GM21526 (cell line): Measurements from ENCODE around the gene TJP3.

Source experiments
- ATAC-seq: cut with Tn5 transposase; IDR thresholded peaks from one replicate; pipeline ENCODE4 v1.9.1; 2021; ENCODE audit warnings: moderate library complexity; ENCODE audit not compliant: unreplicated experiment, low FRiP score

The TJP3 gene

DNA sequence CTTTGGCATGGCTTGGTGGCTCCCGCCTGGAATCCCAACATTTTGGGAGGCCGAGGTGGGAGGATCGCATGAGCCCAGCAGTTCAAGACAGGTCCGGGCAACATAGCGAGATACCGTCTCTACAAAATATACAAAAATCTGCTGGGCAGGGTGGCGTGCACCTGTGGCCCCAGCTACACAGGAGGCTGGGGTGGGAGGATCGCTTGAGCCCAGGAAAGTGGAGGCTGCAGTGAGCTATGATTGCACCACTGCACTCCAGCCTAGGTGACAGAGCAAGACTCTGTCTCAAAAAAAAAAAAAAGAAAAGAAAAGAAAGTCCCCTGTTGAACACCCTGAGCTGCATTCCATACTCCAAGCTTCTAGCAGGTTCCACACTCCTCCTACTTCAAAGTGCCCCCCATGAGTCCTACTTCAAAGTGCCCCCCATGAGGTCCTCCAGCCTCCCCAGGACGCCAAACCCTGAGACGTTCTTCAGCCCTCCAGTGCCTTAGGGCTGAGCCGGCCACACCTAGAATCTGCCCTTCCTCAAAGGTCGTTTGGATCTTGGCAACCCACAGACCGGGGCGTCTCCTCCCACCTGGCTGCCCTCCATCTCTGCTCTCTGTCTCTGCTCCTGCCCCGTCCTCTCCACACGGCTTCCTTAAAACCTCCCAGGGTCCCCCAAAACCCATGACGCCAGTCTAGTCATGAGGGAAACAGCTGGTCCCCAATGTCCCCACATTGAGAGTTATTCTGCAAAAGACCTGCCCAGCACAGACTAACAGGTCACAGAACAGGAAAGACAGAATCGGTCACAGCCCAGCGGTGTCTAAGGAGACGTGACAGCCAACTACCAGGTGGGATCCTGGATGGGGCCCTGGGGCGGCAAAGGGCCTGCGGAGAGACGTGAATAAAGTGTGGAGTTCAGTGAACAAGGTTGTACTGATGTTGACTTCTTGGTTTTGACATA, 4.8 kb downstream of the TJP3 start:
- no peak for ATAC-seq

DNA sequence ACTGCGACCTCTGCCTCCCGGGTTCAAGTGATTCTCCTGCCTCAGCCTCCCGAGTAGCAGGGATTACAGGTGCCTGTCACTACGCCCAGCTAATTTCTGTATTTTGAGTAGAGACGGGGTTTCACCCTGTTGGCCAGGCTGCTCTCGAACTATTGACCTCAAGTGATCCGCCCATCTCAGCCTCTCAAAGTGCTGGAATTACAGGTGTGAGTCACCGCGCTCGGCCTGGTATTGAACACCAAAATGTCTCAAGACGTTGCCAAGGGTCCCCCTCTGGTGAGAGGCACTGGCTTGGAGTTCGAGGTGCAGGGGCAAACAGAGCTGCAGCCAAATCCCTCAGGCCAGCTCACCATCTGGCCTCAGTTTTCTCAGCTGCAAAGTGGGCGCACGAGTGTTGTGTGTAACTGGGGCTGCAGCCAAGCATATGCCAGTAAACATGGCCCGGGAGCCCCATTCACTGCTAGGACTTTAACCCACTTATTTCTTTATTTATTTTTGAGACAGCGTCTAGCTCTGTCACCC, 8.0 kb downstream of the TJP3 start:
- no peak for ATAC-seq

DNA sequence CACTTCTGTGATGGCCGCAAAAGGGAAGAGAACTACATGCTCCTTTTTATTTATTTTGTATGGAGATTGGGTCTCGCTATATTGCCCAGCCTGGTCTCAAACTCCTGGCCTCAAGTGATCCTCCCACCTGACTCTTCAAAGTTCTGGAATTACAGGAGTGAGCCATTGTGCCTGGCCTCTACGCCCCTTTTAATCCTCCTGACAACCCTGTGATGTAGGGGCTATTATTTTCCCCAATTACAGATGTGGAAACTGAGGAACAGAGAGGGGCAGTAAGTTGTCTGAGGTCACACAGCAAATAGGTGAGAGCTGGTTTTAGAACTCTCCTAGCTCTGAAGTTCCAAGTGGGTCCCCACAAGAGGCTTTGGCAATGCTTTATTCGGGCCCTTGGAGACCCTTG, 11.7 kb downstream of the TJP3 start:
- ATAC-seq, result no peak

DNA sequence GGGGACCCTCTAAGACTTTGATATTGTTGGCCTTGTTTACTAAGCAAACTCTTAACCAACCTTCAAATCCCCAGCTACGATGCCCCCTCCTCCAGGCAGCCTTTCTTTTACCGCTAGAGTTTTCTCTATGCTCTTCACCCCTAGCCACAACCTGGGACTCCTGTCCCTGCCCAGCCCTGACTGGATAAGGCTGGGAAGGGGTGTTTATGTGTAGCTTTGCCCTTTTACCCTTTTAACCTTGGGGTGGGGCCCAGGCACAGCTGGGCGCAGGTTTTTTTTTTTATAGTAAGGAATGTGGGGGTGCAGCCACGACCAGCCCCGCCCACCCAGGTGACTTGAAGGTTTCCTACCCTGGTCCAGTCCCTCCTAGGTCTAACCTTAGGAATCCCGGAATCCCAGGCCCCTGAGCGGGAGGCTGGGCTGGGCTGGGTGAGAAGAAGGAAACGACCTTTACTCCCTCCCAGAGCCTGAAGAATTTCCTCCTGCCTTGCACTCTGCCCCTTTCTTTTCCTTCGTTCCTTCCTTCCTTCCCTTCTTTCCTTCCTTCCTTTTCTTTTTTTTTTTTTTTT, 12.2 kb downstream of the TJP3 start:
- no peak for ATAC-seq

DNA sequence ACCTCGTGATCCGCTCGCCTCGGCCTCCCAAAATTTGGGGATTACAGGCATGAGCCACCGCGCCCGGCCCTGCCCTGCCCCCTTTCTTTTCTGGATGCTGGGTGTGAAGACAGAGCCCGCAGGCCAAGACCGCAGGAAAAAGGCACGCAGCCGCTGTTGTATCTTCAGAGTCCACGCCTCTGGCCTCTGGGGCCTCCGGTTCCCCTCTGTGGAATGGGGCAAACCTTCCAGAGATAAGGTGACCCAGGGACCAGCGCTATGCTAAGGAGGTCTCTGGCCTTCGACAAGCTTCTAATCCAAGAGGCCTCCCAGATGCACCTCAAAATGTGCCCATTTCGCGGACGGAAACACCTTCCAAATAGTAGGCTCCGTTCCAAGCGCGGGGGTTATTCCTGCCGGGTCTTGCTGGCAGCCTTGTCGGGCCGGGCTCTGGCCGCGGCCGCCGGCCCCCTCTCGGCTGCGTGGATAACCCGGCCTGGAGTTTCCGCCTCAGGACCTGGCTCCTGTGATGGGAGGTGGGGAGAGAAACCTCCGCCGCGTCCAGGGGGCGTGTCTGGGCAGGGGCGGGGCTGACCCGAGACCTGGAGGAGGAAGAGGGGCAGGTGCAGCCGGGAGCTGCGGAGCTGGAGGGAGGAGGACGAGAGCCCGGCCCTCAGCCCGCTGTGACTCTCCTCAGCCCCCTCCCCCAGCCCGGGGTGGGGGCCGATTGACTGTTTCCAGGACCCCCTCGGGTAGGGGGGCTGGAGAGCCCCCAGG, 13.1 kb downstream of the TJP3 start:
- no peak for ATAC-seq

DNA sequence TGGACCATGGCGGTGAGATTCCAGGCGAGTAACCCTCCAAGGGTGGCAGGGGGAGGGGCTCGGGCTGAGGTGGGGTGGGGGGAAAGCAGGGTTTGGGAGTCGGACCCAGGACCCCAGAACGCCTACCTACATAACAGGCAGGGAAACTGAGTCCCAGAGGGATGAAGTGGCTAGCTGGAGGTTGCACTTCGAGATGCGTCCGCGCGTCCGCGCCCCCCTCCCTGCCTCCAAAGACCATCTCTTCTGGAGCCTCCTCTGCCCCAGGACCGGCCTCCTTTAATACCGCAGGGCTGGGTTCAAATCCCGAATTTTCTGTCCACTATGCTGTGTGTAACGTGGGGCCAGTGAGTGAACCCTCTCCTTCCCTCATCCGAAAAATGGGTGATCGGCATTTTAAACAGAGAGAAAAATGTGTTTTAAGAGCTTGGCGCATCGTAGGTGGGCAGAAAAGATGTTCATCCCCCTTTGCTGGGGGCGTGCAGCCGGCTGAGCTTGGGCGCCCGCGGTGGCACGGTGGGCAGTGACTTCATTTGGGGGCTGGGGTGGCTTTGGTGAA, 13.8 kb downstream of the TJP3 start:
- no peak for ATAC-seq

DNA sequence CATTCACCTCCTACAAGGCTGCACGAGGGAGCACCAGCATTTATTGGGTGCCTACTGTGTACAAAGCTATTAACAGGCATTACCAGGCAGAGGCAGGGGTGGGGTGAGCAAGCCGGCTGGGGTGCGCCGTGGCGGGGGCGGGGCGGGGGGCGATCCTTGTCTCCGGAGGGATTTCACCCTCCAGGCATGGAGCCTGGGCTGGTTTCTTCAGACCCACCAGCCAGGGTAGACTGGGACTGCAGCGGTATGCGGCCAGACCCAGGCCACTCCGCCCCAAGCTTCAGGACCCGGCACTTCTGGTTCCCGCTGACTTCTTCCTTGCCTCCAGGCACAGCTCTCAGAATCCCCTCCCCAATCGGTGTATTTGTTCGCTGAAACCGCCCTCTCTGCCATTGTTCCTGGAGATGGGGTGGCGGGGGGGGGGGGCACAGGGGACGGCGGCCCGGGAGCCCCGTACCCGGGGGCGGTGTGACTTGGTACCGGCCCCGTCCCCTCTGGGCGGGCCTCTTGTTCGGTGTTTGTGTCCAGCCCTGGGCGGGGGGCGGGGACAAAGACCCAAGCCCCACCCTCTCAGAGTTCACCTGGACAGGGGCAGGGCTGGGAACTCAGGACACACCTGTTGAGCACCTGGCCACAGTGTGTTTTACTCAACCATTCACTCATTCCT, 14.4 kb downstream of the TJP3 start:
- ATAC-seq, result no peak

DNA sequence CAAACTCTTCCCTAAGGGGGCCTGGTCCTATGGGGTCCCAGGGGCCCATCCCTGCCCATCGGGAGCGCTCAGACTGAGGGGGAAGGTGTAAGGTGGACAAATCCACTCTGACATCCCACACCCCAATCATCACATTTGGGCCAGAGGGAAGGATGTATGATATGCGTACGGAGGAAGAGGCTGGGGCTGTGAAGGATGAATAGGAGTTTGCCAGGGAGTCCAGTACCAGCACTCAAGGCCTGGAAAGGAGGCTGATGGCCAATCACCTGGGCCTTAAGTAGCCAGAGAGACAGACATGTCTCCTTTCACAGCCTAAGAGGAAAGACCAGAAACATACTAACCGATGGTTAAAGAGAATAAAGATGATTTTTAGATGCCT, 14.9 kb downstream of the TJP3 start:
- no peak for ATAC-seq

DNA sequence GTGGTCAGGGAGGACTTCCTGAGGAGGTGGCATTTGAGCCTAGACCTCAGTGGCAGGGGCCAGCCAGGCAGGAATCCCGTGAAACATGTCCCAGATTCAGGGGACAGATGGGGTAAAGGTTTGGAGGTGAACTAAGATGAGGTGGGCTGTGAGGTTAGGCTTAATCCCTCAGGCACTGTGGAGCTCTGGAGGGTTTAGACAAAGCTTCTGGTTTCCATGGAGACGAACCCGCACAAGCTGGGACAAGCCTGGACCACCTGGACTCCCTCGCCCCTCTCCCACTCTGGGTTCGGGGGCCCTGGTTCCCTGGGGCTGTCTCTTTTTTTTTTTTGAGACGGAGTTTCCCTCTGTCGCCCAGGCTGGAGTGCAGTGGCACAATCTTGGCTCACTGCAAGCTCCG, 15.7 kb downstream of the TJP3 start:
- ATAC-seq, result no peak

DNA sequence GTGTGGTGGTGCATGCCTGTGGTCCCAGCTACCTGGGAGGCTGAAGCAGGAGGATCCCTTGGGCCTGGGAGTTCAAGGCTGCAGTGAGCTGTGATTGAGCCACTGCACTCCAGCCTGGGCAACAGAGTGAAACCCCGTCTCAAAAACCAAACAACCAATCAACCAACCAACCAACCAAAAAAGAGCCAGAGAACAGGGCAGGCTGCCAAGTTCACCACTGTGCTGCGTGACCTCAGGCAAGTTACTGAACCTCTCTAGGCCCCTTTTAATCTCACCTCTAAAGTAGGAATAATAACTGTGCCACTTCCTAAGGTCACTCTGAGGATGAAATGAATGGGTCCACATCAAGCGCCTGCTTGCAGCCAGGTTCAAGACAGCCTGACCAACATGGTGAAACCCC, 16.9 kb downstream of the TJP3 start:
- no peak for ATAC-seq

DNA sequence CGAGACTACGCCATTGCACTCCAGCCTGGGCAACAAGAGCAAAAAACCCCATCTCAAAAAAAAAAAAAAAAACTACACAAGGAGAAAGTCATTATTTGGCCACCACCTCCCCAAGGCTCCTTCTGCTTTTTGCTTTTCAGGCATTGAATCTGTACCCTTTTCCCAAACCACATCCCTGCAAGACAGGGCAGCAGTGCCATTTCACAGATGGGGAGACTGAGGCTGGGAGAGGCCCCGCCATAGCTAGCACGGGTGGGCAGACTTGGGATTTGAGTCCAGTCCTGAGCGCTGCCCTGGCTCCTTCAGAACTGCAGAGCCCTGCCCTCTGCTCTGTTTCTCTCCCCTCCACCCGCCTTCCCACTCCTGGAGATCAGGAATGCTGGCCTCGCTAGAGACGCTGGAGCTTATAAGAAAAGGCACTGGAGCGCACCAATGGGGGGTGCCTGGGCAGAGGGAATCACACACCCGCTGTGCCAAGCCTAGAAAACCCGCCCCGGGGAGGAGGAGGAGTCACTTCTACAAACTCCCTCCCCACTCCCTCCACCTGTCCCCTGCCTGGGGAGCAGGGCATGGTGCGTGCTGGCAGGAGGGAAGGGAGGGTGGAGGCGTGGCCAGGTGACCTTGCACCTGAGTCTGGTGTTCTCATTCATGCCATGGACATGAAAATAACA, 17.6 kb downstream of the TJP3 start:
- no peak for ATAC-seq

DNA sequence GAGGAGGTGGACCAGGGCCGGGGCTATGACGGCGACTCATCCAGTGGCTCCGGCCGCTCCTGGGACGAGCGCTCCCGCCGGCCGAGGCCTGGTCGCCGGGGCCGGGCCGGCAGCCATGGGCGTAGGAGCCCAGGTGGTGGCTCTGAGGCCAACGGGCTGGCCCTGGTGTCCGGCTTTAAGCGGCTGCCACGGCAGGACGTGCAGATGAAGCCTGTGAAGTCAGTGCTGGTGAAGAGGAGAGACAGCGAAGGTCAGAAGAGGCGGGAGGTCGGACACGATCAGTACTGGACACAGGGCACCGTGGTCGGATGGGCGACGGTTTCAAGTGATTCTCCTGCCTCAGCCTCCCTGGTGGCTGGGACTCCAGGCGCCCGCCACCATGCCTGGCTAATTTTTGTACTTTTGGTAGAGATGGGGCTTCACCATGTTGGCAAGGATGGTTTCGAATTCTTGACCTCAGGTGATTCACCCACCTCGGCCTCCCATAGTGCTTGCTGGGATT, 22.3 kb downstream of the TJP3 start:
- no peak for ATAC-seq

DNA sequence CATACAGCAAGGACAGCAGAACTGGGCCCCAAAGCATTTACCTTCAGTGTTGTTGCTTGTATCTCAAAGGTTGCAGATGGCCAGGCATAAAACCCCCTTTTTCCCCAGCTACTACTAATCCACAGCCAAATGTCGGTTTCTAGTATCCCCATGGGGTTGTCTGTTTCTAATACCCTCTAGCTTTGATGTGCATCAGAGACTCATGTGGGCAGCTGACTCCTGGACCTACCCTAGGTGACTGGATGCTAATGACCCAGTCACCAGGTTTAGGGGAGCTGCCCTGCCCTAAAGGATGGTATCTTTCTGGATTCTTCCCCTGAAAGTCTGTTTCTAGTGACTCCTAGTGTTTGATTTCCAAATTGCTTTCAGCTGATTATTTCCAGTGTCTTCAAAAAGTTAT, 23.9 kb downstream of the TJP3 start:
- no peak for ATAC-seq

DNA sequence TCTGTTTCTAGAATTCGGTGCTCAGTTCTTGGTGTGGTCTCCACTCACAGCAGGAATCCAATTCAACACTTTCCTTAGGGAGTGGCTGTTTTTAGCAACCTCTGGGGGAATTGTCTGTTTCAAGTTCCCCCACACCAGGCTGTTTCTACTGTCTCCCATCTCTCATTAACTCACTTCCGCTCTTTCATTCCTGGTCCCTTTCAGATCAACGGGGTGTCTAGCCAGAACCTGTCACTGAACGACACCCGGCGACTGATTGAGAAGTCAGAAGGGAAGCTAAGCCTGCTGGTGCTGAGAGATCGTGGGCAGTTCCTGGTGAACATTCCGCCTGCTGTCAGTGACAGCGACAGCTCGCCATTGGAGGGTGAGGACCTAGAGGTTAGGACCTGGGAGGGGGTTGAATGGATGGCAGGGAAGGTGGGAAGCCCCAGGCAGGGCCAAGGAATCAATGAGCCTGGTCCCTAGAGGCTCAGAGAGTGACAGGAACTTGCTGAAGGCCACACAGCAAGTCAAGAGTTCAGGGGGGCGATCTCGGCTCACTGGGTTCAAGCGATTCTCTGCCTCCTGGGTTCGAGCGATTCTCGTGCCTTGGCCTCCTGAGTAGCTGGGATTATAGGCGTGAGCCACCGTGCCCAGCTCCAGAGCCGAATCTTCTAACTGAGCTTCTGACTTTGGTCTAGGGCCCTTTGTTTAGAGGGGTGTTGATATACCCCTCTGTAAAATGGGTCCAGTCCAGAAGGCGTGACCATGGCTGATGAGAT, 25.5 kb downstream of the TJP3 start:
- ATAC-seq, result no peak

DNA sequence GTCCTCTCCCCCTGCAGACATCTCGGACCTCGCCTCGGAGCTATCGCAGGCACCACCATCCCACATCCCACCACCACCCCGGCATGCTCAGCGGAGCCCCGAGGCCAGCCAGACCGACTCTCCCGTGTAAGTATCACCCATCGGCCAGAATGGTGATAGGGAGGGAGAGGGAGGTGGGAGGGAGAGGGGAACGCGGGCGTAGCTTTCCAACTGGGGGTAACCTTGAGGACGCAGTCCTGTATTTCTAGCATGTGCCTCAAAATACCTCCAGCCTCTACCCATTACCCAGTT, 26.1 kb downstream of the TJP3 start:
- ATAC-seq, result no peak

DNA sequence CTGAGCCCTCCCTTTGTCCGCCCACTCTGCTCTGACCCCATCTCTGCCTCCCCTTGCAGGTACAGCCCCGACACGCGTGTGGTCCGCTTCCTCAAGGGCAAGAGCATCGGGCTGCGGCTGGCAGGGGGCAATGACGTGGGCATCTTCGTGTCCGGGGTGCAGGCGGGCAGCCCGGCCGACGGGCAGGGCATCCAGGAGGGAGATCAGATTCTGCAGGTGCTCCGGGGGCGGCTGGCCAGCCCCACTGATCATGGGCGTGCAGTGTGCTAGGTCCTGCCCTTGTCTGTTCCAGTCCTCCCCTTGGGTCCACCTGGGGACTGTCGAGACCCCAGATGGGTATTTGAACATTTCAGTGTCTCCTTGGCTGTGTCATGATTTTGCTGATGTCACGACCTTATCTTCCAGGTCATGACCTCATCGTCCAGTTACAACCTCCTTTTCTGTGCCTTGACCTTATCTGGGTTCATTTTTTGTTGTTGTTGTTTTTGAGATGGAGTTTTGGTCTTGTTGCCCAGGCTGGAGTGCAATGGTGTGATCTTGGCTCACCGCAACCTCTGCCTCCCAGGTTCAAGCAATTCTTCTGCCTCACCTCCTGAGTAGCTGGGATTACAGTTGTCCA, 28.0 kb downstream of the TJP3 start:
- ATAC-seq, result no peak

DNA sequence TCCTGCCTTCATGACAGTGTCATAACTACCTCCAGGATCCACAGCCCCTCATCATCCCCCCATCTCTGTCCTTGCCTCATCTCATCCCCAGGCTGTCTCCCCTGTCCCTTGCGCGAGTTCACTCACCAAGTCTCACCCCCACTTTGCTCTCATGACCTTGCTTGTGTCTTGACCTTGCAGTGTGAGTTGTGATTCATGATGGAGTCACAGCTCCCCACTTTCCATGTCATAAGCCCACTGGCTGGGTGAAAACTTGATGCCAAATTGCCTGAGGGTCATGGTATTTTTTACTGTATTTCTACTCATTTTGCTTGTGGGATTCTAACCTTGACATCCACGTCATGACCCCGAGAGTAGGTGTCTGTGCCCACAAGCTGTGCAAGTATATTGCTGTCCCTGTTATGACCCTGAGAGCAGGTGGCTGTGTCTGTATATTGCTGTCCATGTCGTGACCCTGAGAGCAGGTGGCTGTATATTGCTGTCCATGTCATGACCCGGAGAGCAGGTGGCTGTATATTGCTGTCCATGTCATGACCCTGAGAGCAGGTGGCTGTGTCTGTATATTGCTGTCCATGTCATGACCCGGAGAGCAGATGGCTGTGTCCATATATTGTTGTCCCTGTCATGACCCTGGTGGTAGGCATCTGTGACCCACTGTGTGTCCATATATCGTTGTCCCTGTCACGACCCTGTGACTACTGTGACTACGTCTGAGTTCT, 29.5 kb downstream of the TJP3 start:
- ATAC-seq, result no peak
